ENCODE results near the gene CNIH4.
A peak's percentile ranks its signal among the peaks of the same experiment; 100 is the strongest.
"Not testable (repeated sequence)": the region's sequence is repeated elsewhere in the genome, so short reads cannot be mapped to it uniquely, and the experiment has no call there.

Gene CNIH4

DNA sequence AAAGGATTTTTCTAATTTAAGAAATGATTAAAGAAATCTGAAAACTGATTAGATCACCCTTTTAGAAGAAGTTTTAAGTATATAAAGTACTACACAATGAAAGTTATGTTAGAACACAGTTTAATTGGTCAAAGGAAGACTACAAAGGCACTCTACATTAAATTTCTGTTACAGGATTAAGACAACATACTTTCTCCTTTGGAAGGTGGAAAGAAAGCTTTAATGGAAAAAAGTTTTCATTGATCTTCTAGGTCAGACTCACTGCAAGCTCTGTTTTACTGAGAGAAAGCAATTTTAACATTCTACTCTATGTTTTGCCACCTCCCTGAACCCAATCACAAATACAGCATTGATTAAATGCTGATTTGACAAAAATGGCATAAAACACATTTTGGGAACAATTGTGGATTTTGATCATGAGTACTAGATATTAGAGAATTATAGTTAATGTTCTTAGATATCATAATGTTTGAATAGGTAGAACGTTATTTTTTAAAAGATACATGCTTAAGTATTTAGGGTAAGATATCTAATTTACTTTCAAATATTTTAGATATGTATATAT is 45.9 kb downstream of the CNIH4 start:
- FAIRE-seq: no peak
- TF ChIP-seq POLR2A (IDR thresholded peaks at IDR 0.05; ENCODE audit: low read depth, low read length): no peak
- no peak for DNase-seq (ENCODE audit: insufficient read length, low spot score)

DNA sequence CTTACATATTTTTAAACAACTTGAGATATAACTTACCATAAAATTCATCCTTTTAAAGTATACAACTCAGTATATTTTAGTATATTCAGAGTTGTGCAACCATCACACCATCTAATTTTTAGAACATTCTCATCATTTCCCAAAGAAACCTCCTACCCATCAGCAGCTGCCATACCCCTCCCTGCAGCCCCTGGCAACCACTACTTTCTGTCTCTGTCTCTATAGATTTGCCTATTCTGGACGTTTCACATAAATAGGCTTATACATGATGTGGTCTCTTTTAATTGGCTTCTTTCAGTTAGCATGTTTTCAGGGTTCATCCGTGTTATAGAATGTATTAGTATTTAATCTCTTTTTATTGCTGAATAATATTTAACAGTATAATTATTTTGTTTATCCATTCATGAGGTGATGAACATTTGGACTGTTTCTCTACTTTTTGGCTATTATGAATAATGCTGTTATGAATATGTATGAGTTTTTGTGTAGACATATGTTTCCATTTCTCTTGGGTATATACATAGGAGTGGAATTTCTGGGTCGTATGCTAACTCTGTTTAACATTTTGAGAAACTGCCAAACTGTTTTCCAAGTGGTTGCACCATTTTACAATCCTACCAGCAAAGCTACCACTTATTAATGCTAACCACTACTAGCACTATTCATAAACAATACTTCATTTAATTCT is 48.4 kb downstream of the CNIH4 start:
- no peak for TF ChIP-seq POLR2A (IDR thresholded peaks at IDR 0.05; ENCODE audit: low read depth, low read length)
- no peak for DNase-seq (ENCODE audit: insufficient read length, low spot score)
- FAIRE-seq: no peak

GRCh38 chr1:224405604-224405970 is 48.9 kb downstream of the CNIH4 start:
- no peak for DNase-seq (ENCODE audit: insufficient read length, low spot score)
- FAIRE-seq: peak; percentile 58
- no peak for TF ChIP-seq POLR2A (IDR thresholded peaks at IDR 0.05; ENCODE audit: low read depth, low read length)

GRCh38 chr1:224406216-224406615 is 49.5 kb downstream of the CNIH4 start:
- TF ChIP-seq POLR2A (IDR thresholded peaks at IDR 0.05; ENCODE audit: low read depth, low read length): no peak
- no peak for DNase-seq (ENCODE audit: insufficient read length, low spot score)
- no peak for FAIRE-seq

DNA sequence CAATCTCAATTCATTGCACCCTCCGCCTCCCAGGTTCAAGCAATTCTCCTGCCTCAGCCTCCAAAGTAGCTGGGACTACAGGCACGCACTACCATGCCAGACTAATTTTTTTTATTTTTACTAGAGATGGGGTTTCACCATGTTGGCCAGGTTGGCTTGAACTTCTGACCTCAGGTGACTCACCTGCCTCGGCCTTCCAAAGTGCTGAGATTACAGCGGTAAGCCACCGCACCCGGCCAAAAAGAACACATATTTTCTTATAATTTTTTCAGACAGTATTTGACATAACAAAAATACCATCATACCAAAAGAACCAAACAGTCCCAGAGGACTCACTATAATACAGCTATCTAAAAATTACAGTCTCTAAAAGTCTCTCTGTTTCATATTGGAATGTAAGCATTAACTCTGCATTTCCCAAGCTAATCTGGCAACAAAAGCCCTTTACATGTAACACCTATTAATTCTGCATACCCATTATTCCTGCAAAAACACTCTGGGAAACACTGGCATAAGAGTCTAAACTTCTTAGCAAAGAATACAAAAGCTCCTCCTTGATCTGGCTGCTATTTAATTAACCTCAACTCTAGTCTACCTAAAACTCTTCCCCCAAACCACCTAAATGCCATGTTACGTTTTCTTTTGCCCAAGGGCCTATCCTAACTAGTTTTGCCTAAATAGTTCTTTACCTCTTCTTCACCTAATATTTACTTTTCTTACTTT is 51.1 kb downstream of the CNIH4 start:
- no peak for DNase-seq (ENCODE audit: insufficient read length, low spot score)
- no peak for FAIRE-seq
- no peak for TF ChIP-seq POLR2A (IDR thresholded peaks at IDR 0.05; ENCODE audit: low read depth, low read length)

GRCh38 chr1:224408294-224408590 is 51.6 kb downstream of the CNIH4 start:
- no peak for TF ChIP-seq POLR2A (IDR thresholded peaks at IDR 0.05; ENCODE audit: low read depth, low read length)
- FAIRE-seq (no peak), DNase-seq (ENCODE audit: insufficient read length, low spot score) (no peak)

DNA sequence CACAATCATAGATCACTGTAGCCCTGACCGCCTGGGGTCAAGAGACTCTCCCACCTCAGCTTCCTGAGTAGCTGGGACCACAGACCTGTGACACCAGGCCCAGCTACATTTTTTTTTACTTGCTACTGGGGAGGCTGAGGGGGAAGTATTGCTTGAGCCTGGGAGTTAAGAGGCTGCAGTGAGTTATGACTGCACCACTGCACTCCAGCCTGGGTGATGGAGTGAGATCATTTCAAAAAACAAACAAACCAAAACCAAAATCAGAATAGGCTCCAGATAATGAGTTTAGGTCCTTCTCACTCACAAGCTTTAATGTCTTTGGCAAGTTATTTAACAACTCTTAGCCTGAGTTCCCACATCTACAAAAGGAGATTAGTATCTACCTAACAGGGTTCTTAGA is 55.1 kb downstream of the CNIH4 start:
- FAIRE-seq: no peak
- no peak for TF ChIP-seq POLR2A (IDR thresholded peaks at IDR 0.05; ENCODE audit: low read depth, low read length)
- DNase-seq (ENCODE audit: insufficient read length, low spot score): no peak

DNA sequence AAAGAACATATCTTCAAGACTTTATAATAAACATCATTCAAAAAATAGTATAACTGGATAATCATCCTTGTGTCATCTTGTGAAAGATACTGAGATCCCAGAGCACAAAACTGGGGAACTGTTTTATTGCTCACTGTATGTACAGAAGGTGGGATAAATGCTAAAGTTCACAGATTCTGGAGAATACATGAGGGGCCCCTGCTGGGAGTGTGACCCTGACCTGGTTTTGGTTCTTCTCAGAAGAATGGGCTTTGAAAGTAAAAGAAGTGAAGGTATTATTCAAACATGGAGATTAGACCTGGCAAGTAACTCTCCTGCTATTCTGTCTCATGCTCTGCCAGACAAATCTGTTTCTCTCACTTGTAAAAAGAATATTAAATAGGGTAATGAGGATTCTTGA is 63.4 kb downstream of the CNIH4 start:
- DNase-seq (ENCODE audit: insufficient read length, low spot score): no peak
- no peak for TF ChIP-seq POLR2A (IDR thresholded peaks at IDR 0.05; ENCODE audit: low read depth, low read length)
- no peak for FAIRE-seq

GRCh38 chr1:224425279-224425884 is 68.7 kb downstream of the CNIH4 start:
- FAIRE-seq (no peak), DNase-seq (ENCODE audit: insufficient read length, low spot score) (no peak)
- no peak for TF ChIP-seq POLR2A (IDR thresholded peaks at IDR 0.05; ENCODE audit: low read depth, low read length)

DNA sequence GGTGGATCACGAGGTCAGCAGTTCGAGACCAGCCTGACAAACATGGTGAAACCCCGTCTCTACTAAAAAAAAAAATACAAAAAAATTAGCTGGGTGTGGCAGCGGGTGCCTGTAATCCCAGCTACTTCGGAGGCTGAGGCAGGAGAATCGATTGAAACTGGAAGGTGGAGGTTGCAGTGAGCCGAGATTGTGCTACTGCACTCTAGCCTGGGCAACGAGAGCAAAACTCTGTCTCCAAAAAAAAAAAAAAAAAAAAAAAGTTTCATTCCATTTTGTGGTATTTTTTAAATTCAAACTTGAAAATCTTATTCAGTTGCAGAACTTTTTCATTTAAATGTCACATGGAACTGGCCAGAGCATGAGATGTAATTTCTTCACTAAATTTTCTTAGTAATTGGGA is 70.2 kb downstream of the CNIH4 start:
- not testable (repeated sequence) for FAIRE-seq; DNase-seq (ENCODE audit: insufficient read length, low spot score)

- DNase-seq (ENCODE audit: insufficient read length, low spot score) (peak; percentile 62), FAIRE-seq (peak; percentile 95)
- no peak for TF ChIP-seq POLR2A (IDR thresholded peaks at IDR 0.05; ENCODE audit: low read depth, low read length)
Observed at GRCh38 chr1:224427346-224427745, 70.7 kb downstream of the CNIH4 start.

- not testable (repeated sequence) for FAIRE-seq
Observed at GRCh38 chr1:224428713-224429112, 72.0 kb downstream of the CNIH4 start.

More at GRCh38 chr1:224428713-224429112, 72.0 kb downstream of the CNIH4 start:
- not testable (repeated sequence) for DNase-seq (ENCODE audit: insufficient read length, low spot score)
